ENCODE measurements around the gene SPOCK3. TPM values are rescaled to one million over a fixed set of nuclear protein-coding genes. Genes with fewer than 3 reads are reported as not detected.

The SPOCK3 gene
- total and polyA plus RNA-seq, 2 experiments from 2014 or later, result 1.6 to 4.1 TPM

DNA sequence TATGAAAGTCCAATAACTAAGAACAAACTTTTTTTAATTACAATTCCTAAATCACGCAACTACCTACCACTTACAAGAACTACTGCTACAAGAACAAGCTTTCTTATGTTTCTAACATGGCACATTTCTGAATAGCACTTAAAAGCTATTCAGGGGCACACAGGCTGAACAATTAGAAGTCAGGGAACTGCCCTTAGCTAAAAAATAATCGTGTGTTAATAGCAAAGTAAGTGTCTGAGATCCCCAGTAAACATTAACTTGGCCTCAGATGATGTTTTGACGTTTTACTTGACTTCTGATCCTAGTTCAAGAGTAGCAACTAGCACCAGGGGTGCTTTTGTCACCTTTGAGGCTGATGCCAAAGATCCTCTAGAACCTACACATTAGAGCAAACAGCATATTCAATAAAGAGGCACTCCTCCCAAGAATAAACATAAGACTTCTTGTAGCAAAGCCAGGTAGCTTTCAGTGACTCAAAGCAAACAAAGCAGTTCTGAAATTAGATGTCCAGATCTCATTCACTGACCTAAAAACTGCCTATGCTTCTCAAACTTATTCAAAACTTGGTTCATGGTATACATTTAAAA lies 16.2 kb downstream of the SPOCK3 start:
- Mint-ChIP-seq H3K36me3 (ENCODE audit: low read depth) (no peaks in the 10 kb centered on the region), H3K4me1 (peaks cover 10% of the 10 kb centered on the region; the same call in 2 of the 3 replicates), H3K9me3 (no peaks in the 10 kb centered on the region), H3K27me3 (ENCODE audit: insufficient read depth, low read depth, poor library complexity) (no peaks in the 10 kb centered on the region), H3K27ac (no peak overlapping the region), H3K4me3 (no peak overlapping the region)
- H3K4me2 ChIP-seq, result no peak overlapping the region
- TF ChIP-seq EZH2 (IDR thresholded peaks at IDR 0.05; ENCODE audit: low read depth, unreplicated experiment) (no peak), JUNB (IDR thresholded peaks at IDR 0.05; ENCODE audit: unreplicated experiment) (no peak), NANOG (IDR thresholded peaks at IDR 0.05; ENCODE audit: borderline replicate concordance) (no peak), STAT1 (IDR thresholded peaks at IDR 0.05; ENCODE audit: unreplicated experiment) (no peak), CREB1 (CRISPR knock-in tag; IDR thresholded peaks at IDR 0.05; ENCODE audit: low read depth) (no peak), ZNF114 (CRISPR knock-in tag; IDR thresholded peaks at IDR 0.05) (no peak), ZNF331 (CRISPR knock-in tag; IDR thresholded peaks at IDR 0.05; ENCODE audit: low read depth) (no peak), EZH2phosphoT487 (IDR thresholded peaks at IDR 0.05; ENCODE audit: unreplicated experiment) (no peak), POLR2AphosphoS5 (IDR thresholded peaks at IDR 0.05; ENCODE audit: low read depth) (no peak)
- TF ChIP-seq, protein P1, sequence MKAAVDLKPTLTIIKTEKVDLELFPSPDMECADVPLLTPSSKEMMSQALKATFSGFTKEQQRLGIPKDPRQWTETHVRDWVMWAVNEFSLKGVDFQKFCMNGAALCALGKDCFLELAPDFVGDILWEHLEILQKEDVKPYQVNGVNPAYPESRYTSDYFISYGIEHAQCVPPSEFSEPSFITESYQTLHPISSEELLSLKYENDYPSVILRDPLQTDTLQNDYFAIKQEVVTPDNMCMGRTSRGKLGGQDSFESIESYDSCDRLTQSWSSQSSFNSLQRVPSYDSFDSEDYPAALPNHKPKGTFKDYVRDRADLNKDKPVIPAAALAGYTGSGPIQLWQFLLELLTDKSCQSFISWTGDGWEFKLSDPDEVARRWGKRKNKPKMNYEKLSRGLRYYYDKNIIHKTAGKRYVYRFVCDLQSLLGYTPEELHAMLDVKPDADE (IDR thresholded peaks at IDR 0.05), result no peak
- TF ChIP-seq, protein P2, sequence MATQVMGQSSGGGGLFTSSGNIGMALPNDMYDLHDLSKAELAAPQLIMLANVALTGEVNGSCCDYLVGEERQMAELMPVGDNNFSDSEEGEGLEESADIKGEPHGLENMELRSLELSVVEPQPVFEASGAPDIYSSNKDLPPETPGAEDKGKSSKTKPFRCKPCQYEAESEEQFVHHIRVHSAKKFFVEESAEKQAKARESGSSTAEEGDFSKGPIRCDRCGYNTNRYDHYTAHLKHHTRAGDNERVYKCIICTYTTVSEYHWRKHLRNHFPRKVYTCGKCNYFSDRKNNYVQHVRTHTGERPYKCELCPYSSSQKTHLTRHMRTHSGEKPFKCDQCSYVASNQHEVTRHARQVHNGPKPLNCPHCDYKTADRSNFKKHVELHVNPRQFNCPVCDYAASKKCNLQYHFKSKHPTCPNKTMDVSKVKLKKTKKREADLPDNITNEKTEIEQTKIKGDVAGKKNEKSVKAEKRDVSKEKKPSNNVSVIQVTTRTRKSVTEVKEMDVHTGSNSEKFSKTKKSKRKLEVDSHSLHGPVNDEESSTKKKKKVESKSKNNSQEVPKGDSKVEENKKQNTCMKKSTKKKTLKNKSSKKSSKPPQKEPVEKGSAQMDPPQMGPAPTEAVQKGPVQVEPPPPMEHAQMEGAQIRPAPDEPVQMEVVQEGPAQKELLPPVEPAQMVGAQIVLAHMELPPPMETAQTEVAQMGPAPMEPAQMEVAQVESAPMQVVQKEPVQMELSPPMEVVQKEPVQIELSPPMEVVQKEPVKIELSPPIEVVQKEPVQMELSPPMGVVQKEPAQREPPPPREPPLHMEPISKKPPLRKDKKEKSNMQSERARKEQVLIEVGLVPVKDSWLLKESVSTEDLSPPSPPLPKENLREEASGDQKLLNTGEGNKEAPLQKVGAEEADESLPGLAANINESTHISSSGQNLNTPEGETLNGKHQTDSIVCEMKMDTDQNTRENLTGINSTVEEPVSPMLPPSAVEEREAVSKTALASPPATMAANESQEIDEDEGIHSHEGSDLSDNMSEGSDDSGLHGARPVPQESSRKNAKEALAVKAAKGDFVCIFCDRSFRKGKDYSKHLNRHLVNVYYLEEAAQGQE (IDR thresholded peaks at IDR 0.05; ENCODE audit: unreplicated experiment), result no peak
- TF ChIP-seq, protein P3, sequence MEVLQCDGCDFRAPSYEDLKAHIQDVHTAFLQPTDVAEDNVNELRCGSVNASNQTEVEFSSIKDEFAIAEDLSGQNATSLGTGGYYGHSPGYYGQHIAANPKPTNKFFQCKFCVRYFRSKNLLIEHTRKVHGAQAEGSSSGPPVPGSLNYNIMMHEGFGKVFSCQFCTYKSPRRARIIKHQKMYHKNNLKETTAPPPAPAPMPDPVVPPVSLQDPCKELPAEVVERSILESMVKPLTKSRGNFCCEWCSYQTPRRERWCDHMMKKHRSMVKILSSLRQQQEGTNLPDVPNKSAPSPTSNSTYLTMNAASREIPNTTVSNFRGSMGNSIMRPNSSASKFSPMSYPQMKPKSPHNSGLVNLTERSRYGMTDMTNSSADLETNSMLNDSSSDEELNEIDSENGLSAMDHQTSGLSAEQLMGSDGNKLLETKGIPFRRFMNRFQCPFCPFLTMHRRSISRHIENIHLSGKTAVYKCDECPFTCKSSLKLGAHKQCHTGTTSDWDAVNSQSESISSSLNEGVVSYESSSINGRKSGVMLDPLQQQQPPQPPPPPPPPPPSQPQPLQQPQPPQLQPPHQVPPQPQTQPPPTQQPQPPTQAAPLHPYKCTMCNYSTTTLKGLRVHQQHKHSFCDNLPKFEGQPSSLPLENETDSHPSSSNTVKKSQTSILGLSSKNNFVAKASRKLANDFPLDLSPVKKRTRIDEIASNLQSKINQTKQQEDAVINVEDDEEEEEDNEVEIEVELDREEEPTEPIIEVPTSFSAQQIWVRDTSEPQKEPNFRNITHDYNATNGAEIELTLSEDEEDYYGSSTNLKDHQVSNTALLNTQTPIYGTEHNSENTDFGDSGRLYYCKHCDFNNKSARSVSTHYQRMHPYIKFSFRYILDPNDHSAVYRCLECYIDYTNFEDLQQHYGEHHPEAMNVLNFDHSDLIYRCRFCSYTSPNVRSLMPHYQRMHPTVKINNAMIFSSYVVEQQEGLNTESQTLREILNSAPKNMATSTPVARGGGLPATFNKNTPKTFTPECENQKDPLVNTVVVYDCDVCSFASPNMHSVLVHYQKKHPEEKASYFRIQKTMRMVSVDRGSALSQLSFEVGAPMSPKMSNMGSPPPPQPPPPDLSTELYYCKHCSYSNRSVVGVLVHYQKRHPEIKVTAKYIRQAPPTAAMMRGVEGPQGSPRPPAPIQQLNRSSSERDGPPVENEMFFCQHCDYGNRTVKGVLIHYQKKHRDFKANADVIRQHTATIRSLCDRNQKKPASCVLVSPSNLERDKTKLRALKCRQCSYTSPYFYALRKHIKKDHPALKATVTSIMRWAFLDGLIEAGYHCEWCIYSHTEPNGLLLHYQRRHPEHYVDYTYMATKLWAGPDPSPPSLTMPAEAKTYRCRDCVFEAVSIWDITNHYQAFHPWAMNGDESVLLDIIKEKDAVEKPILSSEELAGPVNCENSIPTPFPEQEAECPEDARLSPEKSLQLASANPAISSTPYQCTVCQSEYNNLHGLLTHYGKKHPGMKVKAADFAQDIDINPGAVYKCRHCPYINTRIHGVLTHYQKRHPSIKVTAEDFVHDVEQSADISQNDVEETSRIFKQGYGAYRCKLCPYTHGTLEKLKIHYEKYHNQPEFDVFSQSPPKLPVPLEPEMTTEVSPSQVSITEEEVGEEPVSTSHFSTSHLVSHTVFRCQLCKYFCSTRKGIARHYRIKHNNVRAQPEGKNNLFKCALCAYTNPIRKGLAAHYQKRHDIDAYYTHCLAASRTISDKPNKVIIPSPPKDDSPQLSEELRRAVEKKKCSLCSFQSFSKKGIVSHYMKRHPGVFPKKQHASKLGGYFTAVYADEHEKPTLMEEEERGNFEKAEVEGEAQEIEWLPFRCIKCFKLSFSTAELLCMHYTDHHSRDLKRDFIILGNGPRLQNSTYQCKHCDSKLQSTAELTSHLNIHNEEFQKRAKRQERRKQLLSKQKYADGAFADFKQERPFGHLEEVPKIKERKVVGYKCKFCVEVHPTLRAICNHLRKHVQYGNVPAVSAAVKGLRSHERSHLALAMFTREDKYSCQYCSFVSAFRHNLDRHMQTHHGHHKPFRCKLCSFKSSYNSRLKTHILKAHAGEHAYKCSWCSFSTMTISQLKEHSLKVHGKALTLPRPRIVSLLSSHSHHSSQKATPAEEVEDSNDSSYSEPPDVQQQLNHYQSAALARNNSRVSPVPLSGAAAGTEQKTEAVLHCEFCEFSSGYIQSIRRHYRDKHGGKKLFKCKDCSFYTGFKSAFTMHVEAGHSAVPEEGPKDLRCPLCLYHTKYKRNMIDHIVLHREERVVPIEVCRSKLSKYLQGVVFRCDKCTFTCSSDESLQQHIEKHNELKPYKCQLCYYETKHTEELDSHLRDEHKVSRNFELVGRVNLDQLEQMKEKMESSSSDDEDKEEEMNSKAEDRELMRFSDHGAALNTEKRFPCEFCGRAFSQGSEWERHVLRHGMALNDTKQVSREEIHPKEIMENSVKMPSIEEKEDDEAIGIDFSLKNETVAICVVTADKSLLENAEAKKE (CRISPR knock-in tag; IDR thresholded peaks at IDR 0.05), result no peak
- TF ChIP-seq, protein P4, sequence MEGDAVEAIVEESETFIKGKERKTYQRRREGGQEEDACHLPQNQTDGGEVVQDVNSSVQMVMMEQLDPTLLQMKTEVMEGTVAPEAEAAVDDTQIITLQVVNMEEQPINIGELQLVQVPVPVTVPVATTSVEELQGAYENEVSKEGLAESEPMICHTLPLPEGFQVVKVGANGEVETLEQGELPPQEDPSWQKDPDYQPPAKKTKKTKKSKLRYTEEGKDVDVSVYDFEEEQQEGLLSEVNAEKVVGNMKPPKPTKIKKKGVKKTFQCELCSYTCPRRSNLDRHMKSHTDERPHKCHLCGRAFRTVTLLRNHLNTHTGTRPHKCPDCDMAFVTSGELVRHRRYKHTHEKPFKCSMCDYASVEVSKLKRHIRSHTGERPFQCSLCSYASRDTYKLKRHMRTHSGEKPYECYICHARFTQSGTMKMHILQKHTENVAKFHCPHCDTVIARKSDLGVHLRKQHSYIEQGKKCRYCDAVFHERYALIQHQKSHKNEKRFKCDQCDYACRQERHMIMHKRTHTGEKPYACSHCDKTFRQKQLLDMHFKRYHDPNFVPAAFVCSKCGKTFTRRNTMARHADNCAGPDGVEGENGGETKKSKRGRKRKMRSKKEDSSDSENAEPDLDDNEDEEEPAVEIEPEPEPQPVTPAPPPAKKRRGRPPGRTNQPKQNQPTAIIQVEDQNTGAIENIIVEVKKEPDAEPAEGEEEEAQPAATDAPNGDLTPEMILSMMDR (conservative IDR thresholded peaks at IDR 0.05; ENCODE audit: low read depth in 2 of 2), result no peak
- no peak for ATAC-seq
- peaks cover 11% of the 10 kb centered on the region; the same call in 1 of the 2 replicates for H3K4me1 ChIP-seq (ENCODE audit: insufficient read depth)
- no peak for DNase-seq (ENCODE audit: low spot score)
- no peaks in the 10 kb centered on the region for H3K36me3 ChIP-seq (ENCODE audit: insufficient read depth)
- H3K9me2 ChIP-seq (ENCODE audit: insufficient read depth), result no peaks in the 10 kb centered on the region
- no peaks in the 10 kb centered on the region for H3F3A ChIP-seq (replicated peaks; ENCODE audit: low read depth)
- H4K20me1 ChIP-seq (replicated peaks; ENCODE audit: insufficient read depth), result no peaks in the 10 kb centered on the region
- no peak overlapping the region for H3K4me3 ChIP-seq
- H3K79me2 ChIP-seq (replicated peaks; ENCODE audit: insufficient read depth), result no peaks in the 10 kb centered on the region
- H3K27me3 ChIP-seq (ENCODE audit: insufficient read depth), result no peaks in the 10 kb centered on the region
- H2AFZ ChIP-seq, result no peak overlapping the region
- H3K27ac ChIP-seq (ENCODE audit: low read depth), result no peak overlapping the region

Measured in GM23338 (cell line).